HG03196 (cell line): ENCODE measurements around the gene CDC23.
"Not testable (repeated sequence)": the region's sequence is repeated elsewhere in the genome, so short reads cannot be mapped to it uniquely, and the experiment has no call there.

Source experiments
- ATAC-seq: cut with Tn5 transposase; IDR thresholded peaks from one replicate; pipeline ENCODE4 v1.9.1; 2021; ENCODE audit not compliant: unreplicated experiment

The CDC23 gene

DNA sequence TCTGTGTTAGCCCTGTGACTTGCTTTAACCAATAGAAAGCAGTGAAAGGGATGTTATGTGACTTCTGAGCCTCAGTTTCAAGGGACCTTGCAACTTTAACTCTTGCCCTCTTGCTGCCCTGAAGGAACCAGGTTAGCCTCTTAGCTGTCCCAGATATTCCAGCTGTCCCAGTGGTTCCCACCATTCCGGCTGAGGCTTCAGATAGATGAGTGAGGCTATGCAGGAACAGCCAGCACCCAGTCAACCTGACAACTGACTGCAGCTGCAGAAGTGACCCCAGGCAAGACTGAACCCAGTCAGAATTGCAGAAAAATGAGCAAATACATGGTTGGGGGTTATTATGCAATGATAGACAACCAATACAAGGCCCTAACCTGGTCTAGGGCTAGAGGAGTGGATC is 10.4 kb upstream of the CDC23 start:
- no peak for ATAC-seq

DNA sequence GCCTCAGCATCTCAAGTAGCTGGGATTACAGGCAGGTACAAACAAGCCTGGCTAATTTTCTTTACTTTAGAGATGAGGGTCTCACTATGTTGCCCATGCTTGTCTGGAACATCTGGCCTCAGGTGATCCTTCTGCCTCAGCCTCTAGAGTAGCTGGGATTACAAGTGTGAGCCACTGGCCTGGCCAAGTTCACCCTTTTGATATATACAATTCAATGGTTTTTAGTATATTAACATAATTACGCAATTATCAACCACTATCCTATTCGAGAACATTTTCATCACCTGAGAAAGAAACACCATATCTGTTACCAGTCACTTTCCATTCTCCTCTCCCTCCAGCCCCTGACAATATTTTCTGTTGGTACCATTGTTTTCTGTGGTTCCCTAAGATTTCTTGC is 3.7 kb upstream of the CDC23 start:
- no peak for ATAC-seq

DNA sequence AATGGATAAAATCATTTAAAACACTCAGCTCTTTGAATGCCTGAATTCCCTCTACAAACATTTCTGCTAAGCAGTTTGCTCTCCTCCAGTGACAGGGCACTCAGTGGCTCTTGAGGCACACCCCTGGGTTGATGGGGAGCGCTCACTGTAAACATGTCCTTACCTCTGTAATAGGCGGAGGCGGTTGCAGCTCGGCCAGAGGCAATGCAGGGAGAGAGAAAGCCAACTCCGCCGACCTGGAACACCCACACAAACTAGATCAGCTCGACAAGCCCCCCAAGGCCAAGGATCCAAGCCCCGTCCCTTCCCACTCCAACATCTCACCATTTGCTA is 329 bp downstream of the CDC23 start:
- peak; percentile 18 for ATAC-seq

DNA sequence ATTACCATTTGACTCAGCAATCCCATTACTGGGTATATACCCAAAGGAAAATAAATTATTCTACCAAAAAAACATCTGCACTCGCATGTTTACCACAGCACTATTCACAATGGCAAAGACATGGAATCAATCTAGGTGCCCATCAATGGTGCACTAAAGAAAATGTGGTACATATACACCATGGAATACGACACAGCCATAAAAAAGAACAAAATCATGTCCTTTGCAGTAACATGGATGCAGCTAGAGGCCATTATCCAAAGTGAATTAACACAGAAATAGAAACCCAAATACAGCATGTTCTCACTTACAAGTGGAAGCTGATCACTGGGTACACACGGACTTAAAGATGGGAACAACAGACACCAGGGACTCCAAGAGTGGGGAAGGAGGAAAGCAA is 2.1 kb downstream of the CDC23 start:
- ATAC-seq: no peak

DNA sequence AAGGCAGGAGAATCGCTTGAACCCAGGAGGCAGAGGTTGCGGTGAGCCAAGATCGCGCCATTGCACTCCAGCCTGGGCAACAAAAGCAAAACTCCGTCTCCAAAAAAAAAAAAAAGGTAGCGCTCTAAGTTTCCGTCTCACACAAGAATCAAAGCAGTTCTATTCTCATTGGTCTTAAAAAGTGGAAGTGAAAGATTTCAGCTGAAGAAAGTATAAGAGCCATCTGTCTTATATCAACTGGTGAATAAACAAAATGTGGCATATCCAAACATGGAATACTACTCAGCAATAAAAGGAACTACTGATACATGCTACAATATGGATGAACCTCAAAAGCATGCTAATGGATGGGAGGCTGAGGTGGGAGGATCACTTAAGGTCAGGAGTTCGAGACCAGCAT is 19.3 kb downstream of the CDC23 start:
- ATAC-seq: not testable (repeated sequence)

DNA sequence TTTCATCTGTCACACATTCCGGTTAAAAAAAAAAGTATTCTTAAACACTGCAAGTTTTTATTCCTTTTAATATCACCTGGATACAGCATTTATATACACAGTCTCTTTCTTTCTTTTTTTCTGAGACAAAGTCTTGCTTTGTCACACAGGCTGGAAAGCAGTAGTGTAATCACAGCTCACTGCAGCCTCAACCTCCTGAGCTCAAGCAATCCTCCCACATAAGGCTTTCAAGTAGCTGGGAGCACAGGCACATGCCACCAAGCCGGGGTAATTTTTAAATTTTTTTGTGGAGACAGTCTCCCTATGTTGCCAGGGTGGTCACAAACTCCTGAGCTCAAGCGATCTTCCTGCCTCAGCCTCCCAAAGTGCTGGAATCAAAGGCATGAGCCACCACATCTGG is 20.3 kb downstream of the CDC23 start:
- ATAC-seq: no peak

DNA sequence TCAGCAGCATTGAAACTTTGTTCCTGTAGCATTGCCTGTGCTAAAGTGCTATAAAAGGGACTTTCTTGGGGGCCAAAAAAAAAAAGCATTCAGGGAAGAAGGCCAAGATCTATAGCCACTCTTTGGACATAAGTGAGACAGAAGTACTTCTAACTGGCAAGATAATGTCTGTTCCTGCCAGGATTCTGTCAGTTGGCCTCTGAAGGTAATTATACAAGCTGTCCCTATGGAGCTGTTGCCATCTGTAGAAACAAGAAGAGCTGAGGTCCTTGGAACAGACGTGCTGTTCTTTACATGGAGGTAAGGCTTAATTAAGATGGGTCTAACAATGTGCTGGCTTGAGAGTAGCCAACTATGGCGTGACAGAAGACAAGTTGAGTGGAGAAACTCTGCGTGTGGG is 24.5 kb downstream of the CDC23 start:
- no peak for ATAC-seq

DNA sequence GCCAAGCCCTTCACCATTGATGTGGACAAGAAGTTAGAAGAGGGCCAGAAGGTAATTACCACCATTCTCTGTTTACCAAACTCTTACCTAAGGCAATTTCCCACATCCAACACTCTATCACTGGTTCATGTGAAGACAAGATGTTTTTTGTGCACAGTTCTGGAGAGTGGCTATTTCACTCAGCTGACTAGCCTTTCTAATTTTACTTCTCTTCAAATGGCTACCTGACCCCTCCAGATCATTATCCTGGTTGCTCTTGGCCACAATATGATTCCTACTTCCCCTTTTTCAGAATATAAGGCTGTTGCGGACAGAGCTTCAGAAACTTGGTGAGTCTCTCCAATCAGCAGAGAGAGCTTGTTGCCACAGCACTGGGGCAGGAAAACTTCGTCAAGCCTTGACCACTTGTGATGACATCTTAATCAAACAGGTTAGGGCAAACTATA is 27.1 kb downstream of the CDC23 start:
- no peak for ATAC-seq

DNA sequence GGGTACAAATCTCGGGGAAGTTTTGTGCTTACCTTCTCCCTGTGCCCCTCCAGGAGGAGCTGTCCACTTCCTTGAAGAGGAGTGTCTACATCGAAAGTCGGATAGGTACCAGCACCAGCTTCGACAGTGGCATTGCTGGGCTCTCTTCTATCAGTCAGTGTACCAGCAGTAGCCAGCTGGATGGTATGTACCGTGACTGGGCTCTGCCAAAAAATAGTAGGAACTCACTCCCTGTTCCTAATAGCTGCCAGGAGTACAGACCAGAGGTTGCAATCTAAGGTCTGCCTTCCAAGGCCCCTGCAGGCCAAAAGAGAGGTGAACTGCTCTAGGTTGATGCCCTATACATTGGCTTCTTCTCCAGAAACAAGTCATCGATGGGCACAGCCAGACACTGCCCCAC is 30.3 kb downstream of the CDC23 start:
- ATAC-seq: no peak

DNA sequence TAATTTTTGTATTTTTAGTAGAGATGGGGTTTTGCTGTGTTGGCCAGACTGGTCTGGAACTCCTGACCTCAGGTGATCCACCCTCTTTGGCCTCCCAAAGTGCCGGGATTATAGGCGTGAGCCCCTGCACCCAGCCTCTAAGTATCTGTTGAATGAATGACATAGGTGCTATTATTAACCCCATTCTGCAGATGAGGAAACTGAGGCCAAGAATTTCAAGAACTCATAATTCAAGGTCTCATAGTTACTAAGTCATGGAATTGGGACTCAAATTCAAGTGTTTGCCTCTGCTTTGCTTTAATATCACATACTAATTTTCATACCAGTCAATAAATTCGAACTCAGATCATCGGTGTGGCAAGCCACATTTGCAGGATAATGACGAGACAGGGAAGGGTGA is 32.3 kb downstream of the CDC23 start:
- no peak for ATAC-seq

DNA sequence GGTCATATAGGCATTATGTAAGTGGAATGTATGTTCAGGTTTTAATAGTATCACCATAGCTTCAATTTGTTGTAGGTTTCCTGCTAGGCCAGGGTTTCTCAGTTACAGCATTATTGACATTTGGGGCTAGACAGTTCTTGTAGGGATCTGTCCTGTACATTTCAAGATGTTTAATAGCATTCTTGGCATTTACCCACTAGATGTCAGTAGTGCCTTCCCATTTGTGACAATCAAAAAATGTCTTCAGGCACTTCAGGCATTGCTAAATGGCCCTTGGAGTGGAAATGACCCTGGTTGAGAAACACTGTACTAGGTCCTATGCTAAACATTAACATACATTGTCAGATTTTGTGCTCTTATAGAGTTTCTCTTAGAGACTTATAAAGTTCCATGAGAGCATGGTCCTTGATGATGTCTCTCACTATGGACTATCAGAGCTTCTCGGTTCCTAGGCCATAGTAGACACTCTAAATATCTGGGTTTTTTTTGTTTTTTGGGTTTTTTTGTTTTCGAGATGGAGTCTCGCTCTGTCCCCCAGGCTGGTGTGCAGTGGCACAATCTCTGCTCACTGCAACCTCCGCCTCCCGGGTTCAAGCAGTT is 32.8 kb downstream of the CDC23 start:
- no peak for ATAC-seq

DNA sequence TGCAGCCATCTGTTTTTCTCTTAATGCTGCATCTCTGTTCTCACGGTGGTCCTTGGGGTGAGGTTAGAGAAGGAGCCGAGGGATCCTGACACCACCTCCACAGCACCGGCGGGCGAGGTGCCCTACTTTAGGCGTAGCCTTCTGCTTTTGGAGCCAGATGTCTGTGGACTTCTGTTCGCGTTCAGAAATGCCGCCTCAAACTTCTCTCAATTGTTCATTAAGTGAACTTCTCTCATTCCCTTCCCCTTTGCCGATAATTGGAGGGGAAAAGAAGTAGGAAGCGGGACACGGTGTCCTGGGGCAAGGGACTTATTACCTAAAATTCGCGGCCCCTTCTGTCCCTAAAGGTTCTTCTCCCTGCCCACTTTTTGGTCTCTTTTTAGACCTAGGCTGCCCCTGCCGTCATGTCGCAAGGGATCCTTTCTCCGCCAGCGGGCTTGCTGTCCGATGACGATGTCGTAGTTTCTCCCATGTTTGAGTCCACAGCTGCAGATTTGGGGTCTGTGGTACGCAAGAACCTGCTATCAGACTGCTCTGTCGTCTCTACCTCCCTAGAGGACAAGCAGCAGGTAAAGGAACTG is 33.8 kb downstream of the CDC23 start:
- ATAC-seq: no peak

DNA sequence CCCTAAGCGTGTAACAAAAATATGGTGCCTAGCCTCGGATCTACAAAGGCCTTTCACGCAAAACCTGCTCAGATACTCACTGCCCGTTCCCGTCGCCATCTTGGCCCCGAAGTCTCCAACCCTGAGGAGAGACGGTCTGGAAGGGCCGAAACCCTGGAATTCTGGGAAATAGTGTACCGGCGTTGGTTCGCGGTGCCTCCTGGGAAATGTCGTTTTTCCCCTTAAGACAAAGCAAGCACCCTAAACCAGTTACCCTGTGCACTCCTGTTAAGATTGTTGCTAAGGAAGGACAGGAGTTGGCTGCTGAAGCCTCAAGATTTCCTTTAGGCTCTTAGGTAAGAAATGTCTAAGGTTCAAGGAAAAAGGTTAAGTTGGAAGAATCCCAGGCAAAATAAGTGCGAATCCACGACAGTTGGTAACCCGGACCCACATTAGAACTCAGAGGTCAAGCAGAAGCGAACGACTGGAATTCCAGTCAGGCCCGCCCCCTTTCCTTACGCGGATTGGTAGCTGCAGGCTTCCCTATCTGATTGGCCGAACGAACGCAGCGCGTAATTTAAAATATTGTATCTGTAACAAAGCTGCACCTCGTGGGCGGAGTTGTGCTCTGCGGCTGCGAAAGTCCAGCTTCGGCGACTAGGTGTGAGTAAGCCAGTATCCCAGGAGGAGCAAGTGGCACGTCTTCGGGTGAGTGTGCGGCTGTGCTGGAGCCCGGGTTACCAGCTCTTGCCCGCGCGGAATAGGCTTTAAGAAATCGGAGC is 34.4 kb downstream of the CDC23 start, which contains the start of the genes BRD8 and KIF20A:
BRD8 (minus strand) TSS at position 115 of the 761 bp plus-strand sequence; CDS start at position 99, 16 bp downstream.
KIF20A (plus strand) TSS at position 597 of the 761 bp plus-strand sequence. CDS start 569 bp downstream, outside the sequence.
- ATAC-seq: peak; percentile 89

DNA sequence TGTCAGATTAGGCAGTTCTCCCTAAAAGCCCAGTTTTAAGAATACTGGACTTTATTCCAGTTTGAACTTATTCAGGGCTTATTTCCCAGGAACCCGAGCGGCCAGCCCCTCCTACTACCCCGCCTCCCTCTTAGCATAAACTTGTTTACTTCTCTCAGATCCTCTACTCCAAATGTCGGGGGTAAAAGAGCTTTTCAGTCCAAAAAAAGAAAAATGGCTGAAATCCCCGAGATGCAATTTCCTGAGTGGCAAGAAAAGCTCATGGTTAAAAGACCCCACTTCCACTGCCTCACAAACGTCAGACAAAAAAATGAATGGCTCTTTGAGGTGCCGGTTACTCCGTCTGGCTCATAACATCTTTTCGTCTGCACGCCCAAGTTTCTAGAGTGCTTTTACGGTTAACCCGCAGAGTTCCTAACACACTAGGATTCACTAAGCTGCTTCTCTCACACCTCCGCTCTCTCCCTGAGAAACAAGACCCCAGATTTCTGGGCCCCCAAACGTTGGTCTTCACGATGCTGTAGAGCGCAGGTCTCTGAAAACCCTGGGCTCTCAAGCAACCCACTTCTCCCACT is 35.1 kb downstream of the CDC23 start:
- no peak for ATAC-seq

DNA sequence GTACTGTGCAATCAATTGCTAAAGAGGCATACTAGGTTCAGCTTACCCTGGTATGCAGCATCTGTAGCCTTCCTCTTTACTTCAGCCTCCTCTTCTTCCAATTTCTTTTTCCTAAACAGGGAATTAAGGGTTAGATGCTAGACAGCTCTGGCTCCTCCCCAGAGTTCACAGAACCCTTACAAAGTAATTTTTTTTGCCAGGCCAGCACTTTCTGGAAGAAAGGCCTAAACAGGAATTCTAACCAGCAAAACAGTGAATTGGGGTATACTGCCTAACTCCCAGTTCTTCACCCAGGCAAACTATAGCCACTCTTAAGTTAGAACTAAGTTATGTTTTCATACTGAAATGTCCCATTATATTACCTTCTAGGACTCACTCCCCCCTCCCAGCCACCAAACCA is 42.8 kb downstream of the CDC23 start:
- ATAC-seq: no peak

DNA sequence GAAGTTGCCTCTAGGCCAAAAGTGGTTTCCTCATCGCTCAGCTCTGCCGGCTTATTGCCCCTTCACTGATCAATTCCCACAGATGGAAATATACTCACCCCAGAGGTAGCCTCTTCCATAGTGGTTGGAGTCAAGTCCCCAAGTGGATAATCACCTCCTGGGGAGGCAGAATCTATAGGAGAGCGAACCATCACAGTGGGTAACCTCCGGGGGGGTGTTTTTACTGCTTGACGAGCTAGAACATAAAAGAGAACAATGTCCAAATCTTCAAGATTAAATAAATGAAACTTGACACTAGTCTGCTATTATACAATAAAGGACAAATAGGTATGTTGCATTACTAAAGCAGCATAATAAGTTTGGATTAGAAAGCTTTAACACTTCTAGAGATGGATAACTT is 44.0 kb downstream of the CDC23 start:
- no peak for ATAC-seq

DNA sequence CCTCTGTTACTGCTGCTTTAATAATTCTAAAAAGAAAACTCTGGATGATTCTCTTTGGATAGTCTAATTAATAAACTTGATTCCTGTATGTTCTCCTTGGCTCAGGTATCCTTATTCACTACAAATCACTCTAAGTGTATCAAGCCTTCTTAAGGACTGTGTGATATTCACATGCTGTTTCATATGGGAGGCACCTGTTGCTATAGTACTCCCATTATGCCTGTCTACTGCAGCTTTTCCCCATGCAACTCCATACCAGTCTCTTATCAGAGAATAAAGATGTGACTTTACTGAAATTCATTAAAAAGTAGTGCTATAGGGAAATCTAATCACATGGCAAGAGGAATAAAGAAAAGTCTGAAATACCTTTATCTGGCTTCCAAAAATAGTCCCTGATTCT is 49.4 kb downstream of the CDC23 start:
- ATAC-seq: no peak

DNA sequence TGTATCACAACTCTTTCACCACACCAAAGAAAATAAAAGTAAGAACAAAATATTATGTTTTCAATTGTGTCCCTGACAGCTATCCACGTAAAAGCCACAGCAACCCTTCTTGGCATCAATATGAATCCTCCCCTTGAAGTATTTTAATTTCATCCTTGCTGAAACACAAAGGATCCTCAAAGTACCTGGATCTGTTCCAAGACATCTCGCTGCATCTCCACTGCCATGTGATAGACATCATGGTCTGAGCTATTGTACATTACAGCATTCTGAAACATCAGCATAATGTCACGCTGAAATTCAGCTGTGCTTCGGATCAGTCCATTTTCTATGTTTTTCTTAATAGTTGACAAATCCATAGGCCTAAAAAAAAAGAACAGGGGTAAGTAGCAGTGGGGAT is 52.4 kb downstream of the CDC23 start:
- no peak for ATAC-seq

DNA sequence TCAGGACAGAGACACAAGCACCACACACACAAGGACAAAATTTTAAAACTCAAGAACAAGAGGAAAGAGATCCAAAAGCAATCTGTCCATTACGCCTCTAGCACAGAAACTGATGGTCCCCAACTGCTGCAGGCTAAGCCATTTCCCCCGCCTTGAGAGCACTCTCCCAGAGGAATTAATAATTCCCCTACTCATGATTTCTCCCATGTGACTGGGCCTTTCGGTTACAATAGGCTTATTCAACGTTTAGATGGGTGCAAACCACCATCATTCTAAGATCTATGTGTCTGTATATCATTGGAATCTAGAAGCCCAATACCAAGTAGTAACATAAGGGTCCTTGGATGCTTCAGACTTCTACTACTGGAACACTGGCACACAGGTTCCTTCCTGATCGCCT is 53.5 kb downstream of the CDC23 start:
- ATAC-seq: no peak

DNA sequence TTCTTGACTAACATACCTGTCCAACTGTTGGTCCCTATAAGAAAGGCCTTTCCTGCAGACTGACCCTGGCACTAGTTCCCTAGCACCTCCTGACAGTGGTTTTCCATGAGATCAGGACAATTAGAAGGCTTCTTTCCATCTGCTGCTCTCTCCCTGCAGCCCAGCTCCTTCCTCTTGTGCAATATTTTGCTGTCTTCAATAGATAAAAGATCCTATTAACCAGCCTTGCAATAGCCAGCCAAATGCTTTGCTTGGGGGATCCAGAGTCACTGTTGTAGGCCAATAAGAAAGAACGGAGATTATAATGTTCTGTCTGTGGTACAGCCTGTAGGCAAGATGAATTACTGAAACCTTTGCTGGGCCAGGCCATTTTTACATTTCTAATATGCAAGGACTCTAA is 55.5 kb downstream of the CDC23 start:
- no peak for ATAC-seq

DNA sequence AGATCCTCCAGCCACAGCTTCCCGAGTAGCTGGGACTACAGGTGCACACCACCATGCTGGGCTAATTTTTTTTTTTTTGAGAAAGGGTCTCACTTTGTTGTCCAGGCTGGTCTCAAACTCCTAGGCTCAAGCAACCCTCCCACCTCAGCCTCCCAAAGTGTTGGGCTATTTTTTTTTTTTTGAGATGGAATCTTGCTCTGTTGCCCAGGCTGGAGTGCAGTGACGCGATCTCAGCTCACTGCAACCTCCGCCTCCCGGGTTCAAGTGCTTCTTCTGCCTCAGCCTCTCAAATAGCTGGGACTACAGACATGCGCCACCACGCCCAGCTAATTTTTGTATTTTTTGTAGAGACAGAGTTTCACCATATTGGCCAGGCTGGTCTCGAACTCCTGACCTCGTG is 57.1 kb downstream of the CDC23 start:
- not testable (repeated sequence) for ATAC-seq

DNA sequence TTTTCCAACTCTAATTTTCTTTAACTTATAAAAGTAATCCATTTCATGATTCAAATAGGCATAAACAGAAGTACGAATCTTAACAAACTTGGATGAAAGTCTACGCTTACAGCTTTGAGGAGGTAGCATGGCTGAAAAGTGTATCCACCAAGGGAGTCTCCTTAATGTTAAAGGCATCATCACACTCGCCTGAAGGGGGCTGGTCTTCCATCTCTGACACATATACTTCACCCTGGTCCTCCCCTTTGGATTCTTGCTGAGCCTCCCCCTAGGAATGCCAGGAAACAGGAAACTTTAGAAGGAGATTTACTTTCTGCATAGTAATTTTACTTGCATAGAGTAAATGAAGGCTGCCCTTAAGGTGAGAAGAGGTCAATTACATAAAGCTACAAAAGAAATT is 63.6 kb downstream of the CDC23 start:
- no peak for ATAC-seq
